Astrocyte (in vitro differentiated cells and primary cell): ENCODE data around the gene SUOX. TPM values are rescaled to one million over a fixed set of nuclear protein-coding genes. Genes with fewer than 3 reads are reported as not detected.
"Not testable (repeated sequence)": the region's sequence is repeated elsewhere in the genome, so short reads cannot be mapped to it uniquely, and the experiment has no call there.

Experiments used
- DNase-seq: peaks from one replicate; pipeline ENCODE4 v3.0.0-alpha.2; 2010; ENCODE audit warnings: low read depth
- FAIRE-seq: peaks from 2 replicates; lab custom pipeline; 2011; peaks lifted over from hg19 to GRCh38; lab: Jason Lieb, UNC
- H2AFZ ChIP-seq: 2 replicates; pipeline ENCODE4 v1.6.0; 2012; ENCODE audit warnings: low read depth, low read length, inconsistent platforms
- H3K27ac ChIP-seq: 2 replicates; pipeline ENCODE4 v1.5.1; 2011; ENCODE audit warnings: low read depth, low read length, inconsistent platforms
- H3K27me3 ChIP-seq: 2 replicates; pipeline ENCODE4 v1.6.0; 2011; ENCODE audit warnings: low read length, inconsistent platforms; ENCODE audit not compliant: insufficient read depth
- H3K36me3 ChIP-seq: 2 replicates; pipeline ENCODE4 v1.5.1; 2011; ENCODE audit warnings: low read length, inconsistent platforms; ENCODE audit not compliant: insufficient read depth
- H3K4me1 ChIP-seq: 2 replicates; pipeline ENCODE4 v1.5.1; 2011; ENCODE audit warnings: low read length, inconsistent platforms; ENCODE audit not compliant: insufficient read depth
- H3K4me2 ChIP-seq: 2 replicates; pipeline ENCODE4 v1.6.0; 2012; ENCODE audit warnings: low read length, inconsistent platforms
- H3K4me3 ChIP-seq: 2 replicates; pipeline ENCODE4 v1.5.1; 2011; ENCODE audit warnings: low read depth, mild to moderate bottlenecking, low read length, inconsistent platforms; ENCODE audit not compliant: insufficient read depth
- H3K79me2 ChIP-seq: 2 replicates; pipeline ENCODE4 v1.6.0; 2012; ENCODE audit warnings: mild to moderate bottlenecking, low read length, inconsistent platforms; ENCODE audit not compliant: insufficient read depth
- H3K9ac ChIP-seq: 2 replicates; pipeline ENCODE4 v1.6.0; 2012; ENCODE audit warnings: mild to moderate bottlenecking, low read length, inconsistent platforms
- H3K9me3 ChIP-seq: 2 replicates; pipeline ENCODE4 v1.5.1; 2012; ENCODE audit warnings: low read depth, mild to moderate bottlenecking, low read length, inconsistent platforms; ENCODE audit not compliant: insufficient read depth
- H4K20me1 ChIP-seq: 2 replicates; pipeline ENCODE4 v1.6.0; 2012; ENCODE audit warnings: low read length, inconsistent platforms; ENCODE audit not compliant: insufficient read depth
- H3K27ac Mint-ChIP-seq: one replicate; pipeline ENCODE4 v1.8.0; 2021; ENCODE audit warnings: mild to moderate bottlenecking, mixed read lengths; ENCODE audit not compliant: unreplicated experiment
- H3K27me3 Mint-ChIP-seq: one replicate; pipeline ENCODE4 v1.8.0; 2021; ENCODE audit warnings: low read depth, mixed read lengths; ENCODE audit not compliant: unreplicated experiment
- H3K36me3 Mint-ChIP-seq: one replicate; pipeline ENCODE4 v1.8.0; 2021; ENCODE audit warnings: low read depth, mixed read lengths; ENCODE audit not compliant: unreplicated experiment
- H3K4me1 Mint-ChIP-seq: one replicate; pipeline ENCODE4 v1.8.0; 2021; ENCODE audit warnings: low read depth, mixed read lengths; ENCODE audit not compliant: unreplicated experiment
- H3K4me3 Mint-ChIP-seq: one replicate; pipeline ENCODE4 v1.8.0; 2021; ENCODE audit warnings: mild to moderate bottlenecking, moderate library complexity, mixed read lengths; ENCODE audit not compliant: unreplicated experiment
- H3K9me3 Mint-ChIP-seq: one replicate; pipeline ENCODE4 v1.8.0; 2021; ENCODE audit warnings: mild to moderate bottlenecking, mixed read lengths; ENCODE audit not compliant: unreplicated experiment
- CTCF ChIP-seq: IDR thresholded peaks from 2 replicates; pipeline ENCODE4 v1.5.1; 2011; ENCODE audit warnings: low read depth, mild to moderate bottlenecking, inconsistent platforms, low read length, moderate library complexity; ENCODE audit not compliant: insufficient read depth
- EZH2 ChIP-seq: IDR thresholded peaks from 2 replicates; pipeline ENCODE4 v1.6.1; 2012; ENCODE audit warnings: mild to moderate bottlenecking, low read length, inconsistent platforms; ENCODE audit not compliant: insufficient read depth
- total RNA-seq: library from RNA; stranded (reverse); gene quantifications from 2 replicates; pipeline ENCODE4 v1.2.1, GENCODE V29; 2021

Gene SUOX
- total RNA-seq, 1 donor from 2014 or later = 14.3 TPM

DNA sequence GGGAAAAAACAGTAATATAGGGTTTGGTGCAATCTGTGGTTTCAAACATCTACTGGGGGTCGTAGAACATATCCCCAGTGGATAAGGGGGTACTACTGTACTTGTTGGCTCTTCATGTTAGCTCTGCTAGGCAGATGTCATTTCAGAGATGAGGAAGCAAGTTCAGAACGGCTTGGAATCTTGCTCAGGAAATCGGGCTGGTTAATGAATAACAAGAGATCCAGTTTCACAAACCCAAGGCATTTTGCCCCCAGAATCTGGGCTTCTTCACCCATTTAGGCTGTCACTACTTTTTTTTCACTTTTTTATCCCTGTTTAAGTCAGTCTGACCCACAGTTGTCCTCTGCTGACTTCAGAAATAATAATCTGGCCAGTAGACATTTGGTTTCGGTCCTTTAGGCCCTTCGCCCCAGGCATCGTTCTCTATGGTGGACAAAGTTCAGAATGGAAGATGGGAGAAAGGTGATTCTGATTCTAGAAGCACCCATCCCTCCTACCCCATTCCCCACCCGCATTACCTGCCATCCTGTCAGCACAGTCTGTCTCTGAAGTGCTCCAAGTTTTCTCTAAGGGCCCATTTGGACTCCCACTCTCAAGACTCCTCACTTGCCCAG, 4.5 kb downstream of the SUOX start:
- H3K4me3 ChIP-seq = no peak overlapping the region
- no peak overlapping the region for H3K27ac Mint-ChIP-seq

GRCh38 chr12:56003376-56003775, 6.3 kb downstream of the SUOX start:
- H3K36me3 Mint-ChIP-seq = peaks cover 21% of the 10 kb centered on the region
- H3K4me3 ChIP-seq, H3K27me3 Mint-ChIP-seq, H4K20me1 ChIP-seq, H3K27ac ChIP-seq, DNase-seq, FAIRE-seq, H3K9ac ChIP-seq, H2AFZ ChIP-seq, H3K27me3 ChIP-seq, H3K79me2 ChIP-seq, H3K9me3 ChIP-seq, H3K4me1 ChIP-seq, H3K36me3 ChIP-seq, H3K4me1 Mint-ChIP-seq, H3K4me2 ChIP-seq, H3K9me3 Mint-ChIP-seq, H3K4me3 Mint-ChIP-seq, H3K27ac Mint-ChIP-seq: not testable (repeated sequence)

More for the DNA sequence above, 4.5 kb downstream of the SUOX start:
- no peak overlapping the region for H3K4me2 ChIP-seq
- no peak overlapping the region for H3K27ac ChIP-seq
- H3K27me3 ChIP-seq = no peaks in the 10 kb centered on the region
- no peaks in the 10 kb centered on the region for H4K20me1 ChIP-seq
- H3K9me3 ChIP-seq = no peaks in the 10 kb centered on the region
- H3K9ac ChIP-seq = no peak overlapping the region
- Mint-ChIP-seq H3K27me3 (no peaks in the 10 kb centered on the region), H3K4me1 (no peaks in the 10 kb centered on the region), H3K4me3 (peak overlapping the region; percentile 8), H3K36me3 (peaks cover 21% of the 10 kb centered on the region), H3K9me3 (peaks cover 2% of the 10 kb centered on the region)
- peaks cover 5% of the 10 kb centered on the region for H3K36me3 ChIP-seq
- H2AFZ ChIP-seq = no peak overlapping the region
- TF ChIP-seq CTCF (no peak), EZH2 (no peak)
- H3K79me2 ChIP-seq = peaks cover 6% of the 10 kb centered on the region
- no peak for DNase-seq
- FAIRE-seq = no peak
- H3K4me1 ChIP-seq = peaks cover 6% of the 10 kb centered on the region

DNA sequence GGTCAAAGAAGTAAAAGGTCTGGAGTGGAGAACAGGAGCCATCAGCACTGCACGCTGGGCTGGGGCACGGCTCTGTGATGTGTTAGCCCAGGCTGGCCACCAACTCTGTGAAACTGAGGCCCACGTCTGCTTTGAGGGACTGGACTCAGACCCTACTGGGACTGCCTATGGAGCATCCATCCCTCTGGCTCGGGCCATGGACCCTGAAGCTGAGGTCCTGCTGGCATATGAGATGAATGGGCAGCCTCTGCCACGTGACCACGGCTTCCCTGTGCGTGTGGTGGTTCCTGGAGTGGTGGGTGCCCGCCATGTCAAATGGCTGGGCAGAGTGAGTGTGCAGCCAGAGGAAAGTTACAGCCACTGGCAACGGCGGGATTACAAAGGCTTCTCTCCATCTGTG, 7.1 kb downstream of the SUOX start:
- Histone ChIP-seq H3K9ac (no peak overlapping the region), H3K4me2 (no peak overlapping the region), H3K36me3 (peaks cover 5% of the 10 kb centered on the region), H3K79me2 (no peaks in the 10 kb centered on the region), H3K9me3 (no peaks in the 10 kb centered on the region), H3K4me3 (no peak overlapping the region), H3K27me3 (no peaks in the 10 kb centered on the region), H3K4me1 (no peaks in the 10 kb centered on the region), H2AFZ (no peak overlapping the region), H3K27ac (no peak overlapping the region), H4K20me1 (no peaks in the 10 kb centered on the region)
- H3K36me3 Mint-ChIP-seq = peaks cover 21% of the 10 kb centered on the region
- DNase-seq (no peak), FAIRE-seq (no peak)
- no peaks in the 10 kb centered on the region for H3K4me1 Mint-ChIP-seq
- no peak overlapping the region for H3K4me3 Mint-ChIP-seq
- no peak overlapping the region for H3K27ac Mint-ChIP-seq
- H3K27me3 Mint-ChIP-seq = no peaks in the 10 kb centered on the region
- H3K9me3 Mint-ChIP-seq = peaks cover 2% of the 10 kb centered on the region
- TF ChIP-seq CTCF (no peak), EZH2 (no peak)
